HG02884 (cell line): Measurements from ENCODE around the gene BNC2.

Experiments
- ATAC-seq: cut with Tn5 transposase; IDR thresholded peaks from one replicate; pipeline ENCODE4 v1.9.1; 2021; ENCODE audit warnings: mild to moderate bottlenecking, moderate library complexity; ENCODE audit not compliant: unreplicated experiment

The BNC2 gene

GRCh38 chr9:16611983-16612382 is 258.5 kb downstream of the BNC2 start:
- no peak for ATAC-seq

- ATAC-seq, result no peak
Observed at GRCh38 chr9:16611001-16611400, 259.5 kb downstream of the BNC2 start.

- ATAC-seq, result no peak
Observed at GRCh38 chr9:16610538-16610937, 259.9 kb downstream of the BNC2 start.

DNA sequence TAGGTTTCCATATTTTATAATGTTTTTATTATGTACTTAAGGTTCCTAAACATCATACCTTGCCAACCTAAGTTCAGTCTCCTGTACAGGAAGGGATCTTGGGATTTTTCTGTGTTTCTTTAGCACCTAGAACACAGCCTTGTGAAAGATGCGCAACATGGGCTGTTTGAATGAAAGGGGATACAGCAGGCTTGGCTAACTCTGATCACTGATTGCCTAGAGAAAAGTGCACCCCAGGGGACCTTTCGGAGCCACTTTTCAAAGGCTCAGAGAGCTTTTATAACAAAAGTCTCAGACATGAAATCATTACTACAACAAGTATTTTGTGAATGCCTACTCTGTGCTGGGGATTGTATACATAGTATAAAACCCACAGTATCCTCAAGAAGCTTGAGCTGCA is 261.6 kb downstream of the BNC2 start:
- no peak for ATAC-seq

DNA sequence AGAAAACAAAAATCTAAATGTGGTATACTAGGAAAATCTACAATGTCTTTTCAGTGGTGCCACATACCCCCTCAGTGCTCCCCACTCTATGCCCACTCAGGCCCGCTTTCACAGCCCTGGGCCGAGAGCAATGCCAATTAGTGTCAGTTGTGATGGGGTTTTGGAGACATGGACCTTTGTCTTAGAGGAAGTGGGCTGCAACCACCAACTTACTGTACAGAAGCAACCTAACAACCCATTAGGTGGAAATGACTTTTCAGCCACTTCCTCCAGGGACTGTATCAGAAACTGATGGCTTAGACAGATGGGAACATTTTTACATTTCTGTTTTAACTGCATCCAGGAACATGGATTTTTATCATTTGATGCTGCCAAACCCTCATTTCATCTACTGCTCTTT is 268.0 kb downstream of the BNC2 start:
- no peak for ATAC-seq

DNA sequence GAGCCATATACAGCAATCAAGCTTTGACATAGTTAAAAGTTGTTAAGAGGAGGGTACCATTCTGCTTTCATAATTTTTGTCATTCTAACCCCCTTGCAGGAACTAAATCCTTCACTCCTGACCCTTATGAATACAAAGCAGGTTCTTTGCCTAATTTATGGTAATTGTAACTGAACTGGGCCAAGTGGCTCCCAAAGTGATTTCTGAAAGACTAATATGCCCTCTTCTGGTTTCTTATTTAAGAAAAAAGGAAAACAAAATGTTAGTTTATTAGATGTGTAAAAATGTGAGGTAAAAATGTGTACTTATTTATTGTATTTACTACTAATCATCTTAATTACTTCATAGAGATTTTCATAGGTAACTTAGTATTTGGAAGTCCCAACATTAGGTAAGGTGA is 268.5 kb downstream of the BNC2 start:
- no peak for ATAC-seq

GRCh38 chr9:16598316-16598715 is 272.2 kb downstream of the BNC2 start:
- no peak for ATAC-seq

DNA sequence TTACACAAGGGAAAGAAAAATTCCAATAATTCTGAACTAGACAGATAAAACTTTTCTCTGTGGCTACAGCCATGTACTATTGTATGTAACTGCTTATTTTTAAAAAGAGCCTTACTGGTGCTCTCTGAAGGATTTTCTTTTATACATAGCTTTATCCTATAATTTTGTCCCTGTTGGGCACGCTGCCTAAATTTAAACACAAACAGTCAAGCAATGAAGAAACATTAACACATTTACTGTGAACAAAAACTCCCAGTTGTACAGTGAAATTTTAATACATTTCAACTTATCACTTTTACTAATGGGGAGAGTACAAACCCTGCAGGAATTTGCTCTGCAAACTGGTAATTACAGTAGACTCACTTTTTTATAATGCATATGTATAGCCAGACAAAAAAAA is 273.3 kb downstream of the BNC2 start:
- ATAC-seq, result no peak

DNA sequence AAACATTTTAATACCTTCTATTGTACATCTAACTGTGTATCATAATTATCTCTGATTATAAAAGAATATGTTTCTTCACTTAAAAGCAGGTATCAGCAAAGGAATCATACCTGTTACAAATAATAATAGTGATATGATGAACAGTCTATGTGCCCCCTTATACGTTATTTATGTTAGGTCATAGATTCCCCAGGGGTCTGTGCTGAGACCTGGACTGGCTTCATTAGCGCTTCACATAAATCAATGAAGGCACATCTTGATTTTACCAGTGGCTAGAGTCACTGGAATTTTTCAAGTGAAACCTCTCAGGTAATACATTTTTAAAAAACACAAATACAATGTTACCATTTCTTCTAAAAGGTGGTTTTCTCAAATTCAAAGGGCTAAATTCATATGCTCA is 275.2 kb downstream of the BNC2 start:
- no peak for ATAC-seq

DNA sequence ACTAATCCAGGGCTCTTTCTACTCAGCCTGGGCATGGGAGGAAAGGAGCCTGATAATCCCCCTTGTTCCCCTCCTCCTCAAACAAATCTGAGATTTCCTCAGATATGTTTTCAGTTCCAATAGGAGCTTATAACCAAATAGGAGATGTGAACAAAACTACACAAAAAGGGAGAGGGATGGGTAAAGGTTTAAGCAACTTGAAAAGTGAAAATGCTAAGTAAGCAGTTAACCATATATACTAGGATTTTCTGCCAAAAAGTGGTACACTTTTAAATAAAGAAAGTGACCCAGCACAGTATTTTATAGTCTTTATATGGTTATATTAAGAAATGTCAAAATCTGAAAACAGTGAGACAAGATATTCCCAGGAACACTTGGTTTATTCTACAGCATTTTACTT is 275.7 kb downstream of the BNC2 start:
- ATAC-seq, result no peak

- no peak for ATAC-seq
Observed at GRCh38 chr9:16593746-16594145, 276.7 kb downstream of the BNC2 start.

- ATAC-seq, result no peak
Observed at GRCh38 chr9:16591092-16591491, 279.4 kb downstream of the BNC2 start.

- ATAC-seq, result no peak
Observed at GRCh38 chr9:16585591-16585990, 284.9 kb downstream of the BNC2 start.

GRCh38 chr9:16579872-16580432 is 290.5 kb downstream of the BNC2 start:
- ATAC-seq, result no peak

GRCh38 chr9:16575986-16576245 is 294.6 kb downstream of the BNC2 start:
- ATAC-seq, result no peak

DNA sequence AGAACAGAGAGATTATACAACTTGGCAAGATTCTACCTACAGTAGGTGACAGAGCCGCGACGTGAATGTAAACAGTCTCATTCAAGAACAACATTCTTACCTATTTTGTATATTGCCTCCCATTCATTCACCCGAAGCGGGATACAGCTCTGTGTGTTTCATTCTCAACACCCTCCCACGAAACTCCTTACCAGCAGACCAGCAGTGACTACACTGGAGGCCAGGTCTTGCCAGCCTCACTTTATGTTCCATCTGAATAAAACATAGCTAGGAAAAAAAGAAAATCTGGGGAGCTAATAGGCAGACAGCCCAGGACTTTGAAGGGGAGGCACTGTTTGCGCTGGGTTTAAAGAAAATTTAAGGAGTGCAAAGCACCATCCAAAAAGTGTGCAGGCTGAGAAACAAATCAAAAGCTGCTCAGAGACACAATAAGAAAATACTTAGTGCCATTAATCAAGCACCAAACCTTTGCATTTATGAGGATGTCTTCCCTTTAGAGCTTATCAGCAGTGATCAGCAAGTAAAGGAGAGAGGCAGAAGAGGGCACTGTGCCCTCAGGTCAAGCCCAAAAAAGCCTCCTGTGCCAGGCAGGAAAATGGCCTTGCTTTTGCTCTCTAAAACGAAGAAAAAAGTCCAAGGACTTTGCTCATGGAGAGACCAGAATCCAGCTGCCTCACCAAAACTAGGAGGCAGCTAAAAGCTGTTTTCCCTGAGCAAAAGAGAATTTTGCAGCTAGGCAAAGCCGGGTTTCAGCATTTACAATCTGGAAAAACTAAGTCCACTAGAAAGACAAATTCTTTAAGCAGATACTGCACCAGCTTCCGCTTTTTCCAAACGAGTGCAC is 295.1 kb downstream of the BNC2 start:
- ATAC-seq, result no peak

DNA sequence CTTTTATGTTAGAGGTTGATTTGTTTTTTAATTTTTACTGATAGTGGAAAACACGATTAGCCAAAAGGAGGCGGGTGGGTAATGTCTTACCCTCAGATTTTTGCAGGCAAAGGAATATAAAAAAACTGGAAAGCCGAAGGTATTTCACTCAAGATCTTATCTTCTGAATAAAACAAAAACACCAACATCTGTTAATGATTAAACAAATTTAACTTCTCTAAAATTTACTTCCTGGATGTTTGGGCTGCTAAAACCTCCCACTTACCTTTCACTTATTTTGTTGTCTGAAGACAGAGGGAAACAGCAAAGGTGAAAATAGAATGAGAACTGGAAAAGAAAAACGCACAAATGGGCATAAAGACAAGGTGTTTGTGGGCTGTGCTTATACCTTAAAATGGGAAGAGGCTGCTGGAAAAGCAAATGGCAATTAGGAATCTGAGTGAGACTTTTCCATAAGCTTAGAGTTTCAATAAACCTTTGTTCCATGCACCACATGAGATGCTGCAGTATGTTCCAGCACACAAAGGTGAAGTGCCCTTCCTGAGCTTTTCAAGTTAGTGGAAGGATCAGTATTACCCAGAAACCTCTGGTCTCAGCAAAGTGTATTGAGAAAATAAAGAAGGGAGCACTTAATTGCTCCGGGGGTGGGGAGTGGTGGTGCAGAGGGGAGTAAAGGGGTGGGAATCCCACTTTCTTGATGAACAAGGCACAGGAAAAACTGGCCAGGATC is 298.3 kb downstream of the BNC2 start:
- no peak for ATAC-seq

DNA sequence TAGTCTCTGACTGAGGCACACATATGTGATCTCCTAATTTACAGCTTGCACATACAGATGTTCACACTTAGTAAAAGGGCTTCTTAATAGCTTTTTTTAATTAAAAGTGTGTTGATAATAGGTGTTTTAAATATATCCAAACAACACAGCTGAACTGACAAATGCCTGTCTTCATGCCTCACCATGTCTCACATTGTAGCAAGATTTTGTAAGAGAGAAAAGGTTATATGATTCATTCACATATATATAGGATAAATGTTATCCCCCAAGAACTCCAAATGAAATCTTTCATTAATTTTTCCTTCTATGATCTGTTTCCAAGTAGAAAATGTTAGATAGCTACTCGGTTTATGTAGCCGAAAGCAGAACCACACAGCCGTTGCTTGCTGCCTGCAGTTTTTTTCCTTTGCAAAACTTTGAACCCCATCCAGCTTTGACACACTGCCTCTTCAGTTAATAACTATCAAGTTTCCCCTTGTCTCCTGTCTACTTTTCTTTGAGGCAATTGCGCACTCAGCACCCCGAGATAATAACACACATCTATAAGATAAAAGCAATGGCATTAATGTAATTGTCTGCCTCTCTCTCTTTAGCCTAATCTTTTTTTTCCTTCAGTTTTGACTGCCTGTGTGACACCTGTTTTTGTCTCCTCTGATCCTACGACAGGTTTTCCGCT is 299.2 kb downstream of the BNC2 start:
- no peak for ATAC-seq

DNA sequence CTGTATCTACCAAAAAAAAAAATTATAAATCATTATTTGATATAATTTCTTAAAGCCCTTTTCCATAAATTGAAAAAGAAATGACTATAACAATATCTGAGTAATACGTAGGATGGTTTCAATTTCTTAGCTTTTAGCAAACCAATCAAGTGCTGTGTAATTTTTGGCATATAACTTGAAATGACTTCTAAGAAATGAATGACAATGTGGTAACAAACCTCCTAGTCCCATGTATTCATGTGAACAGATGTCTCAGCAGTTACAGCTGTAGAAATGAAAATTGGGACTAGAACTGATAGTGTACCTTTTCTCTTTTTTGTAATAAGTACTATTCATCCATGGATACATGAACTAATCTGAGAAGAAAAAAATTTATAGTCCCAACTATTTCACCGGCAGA is 307.0 kb downstream of the BNC2 start:
- ATAC-seq, result no peak

DNA sequence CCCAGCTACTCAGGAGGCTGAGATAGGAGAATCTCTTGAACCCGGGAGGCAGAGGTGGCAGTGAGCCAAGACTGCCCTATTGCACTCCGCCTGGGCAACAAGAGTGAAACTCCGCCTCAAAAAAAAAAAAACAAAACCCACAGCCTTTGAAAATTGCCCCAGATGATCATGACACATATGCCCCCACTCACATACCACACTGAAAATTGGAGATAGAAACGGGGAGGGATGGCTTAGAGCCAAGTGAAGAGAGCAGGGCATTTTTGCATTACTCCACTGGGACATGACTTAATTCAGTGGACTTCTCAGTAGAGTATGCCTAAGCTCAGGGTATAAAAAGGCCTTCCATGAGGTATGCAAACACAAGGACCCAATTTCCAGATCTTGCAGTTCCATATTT is 309.3 kb downstream of the BNC2 start:
- no peak for ATAC-seq

- ATAC-seq, result no peak
Observed at GRCh38 chr9:16559418-16560188, 310.9 kb downstream of the BNC2 start.
